ENCODE results near the gene PRELID2.

GRCh38 chr5:145848854-145849253, 13.7 kb upstream of the PRELID2 start:
- no peak for TF ChIP-seq CTCF (IDR thresholded peaks at IDR 0.05 in 8 of 11, conservative IDR thresholded peaks at IDR 0.05 in 3 of 11)
- no peak for TF ChIP-seq POLR2A (IDR thresholded peaks at IDR 0.05)
